Memory B cell (primary cell): Measurements from ENCODE around the gene ALDH8A1.
"Not testable (repeated sequence)": the region's sequence is repeated elsewhere in the genome, so short reads cannot be mapped to it uniquely, and the experiment has no call there.

Experiments
- ATAC-seq: fragments of 150-1000 bp; cut with Tn5 transposase; 2 replicates; pipeline ENCODE4 v1.10.0; 2021; ENCODE audit warnings: low read depth, mild to moderate bottlenecking, moderate library complexity
- DNase-seq, 2 donors: peaks; one replicate each; pipeline ENCODE4 v3.0.0; 2022; ENCODE audit warnings: low spot score in 2 of 2
- H3K27ac Mint-ChIP-seq: one replicate; pipeline ENCODE4 v1.8.0; 2022; ENCODE audit warnings: mild to moderate bottlenecking, moderate library complexity, mixed read lengths
- H3K27me3 Mint-ChIP-seq: one replicate; pipeline ENCODE4 v1.8.0; 2022; ENCODE audit warnings: mixed read lengths
- H3K36me3 Mint-ChIP-seq: one replicate; pipeline ENCODE4 v1.8.0; 2022; ENCODE audit warnings: mild to moderate bottlenecking, mixed read lengths
- H3K4me1 Mint-ChIP-seq: one replicate; pipeline ENCODE4 v1.8.0; 2022; ENCODE audit warnings: mixed read lengths
- H3K4me3 Mint-ChIP-seq: one replicate; pipeline ENCODE4 v1.8.0; 2022; ENCODE audit warnings: mild to moderate bottlenecking, moderate library complexity, mixed read lengths
- H3K9me3 Mint-ChIP-seq: one replicate; pipeline ENCODE4 v1.8.0; 2022; ENCODE audit warnings: mixed read lengths

Gene ALDH8A1

GRCh38 chr6:134911547-134911946 lies 38.4 kb downstream of the ALDH8A1 start:
- no peaks in the 10 kb centered on the region for H3K36me3 Mint-ChIP-seq
- no peaks in the 10 kb centered on the region for H3K4me1 Mint-ChIP-seq
- H3K27me3 Mint-ChIP-seq = peaks cover 10% of the 10 kb centered on the region
- H3K27ac Mint-ChIP-seq = no peak overlapping the region
- H3K4me3 Mint-ChIP-seq = no peak overlapping the region
- no peak for ATAC-seq
- DNase-seq = no peak
- no peaks in the 10 kb centered on the region for H3K9me3 Mint-ChIP-seq

GRCh38 chr6:134910593-134910935 lies 39.3 kb downstream of the ALDH8A1 start:
- H3K4me1 Mint-ChIP-seq = no peaks in the 10 kb centered on the region
- no peaks in the 10 kb centered on the region for H3K9me3 Mint-ChIP-seq
- no peak overlapping the region for H3K4me3 Mint-ChIP-seq
- no peaks in the 10 kb centered on the region for H3K36me3 Mint-ChIP-seq
- no peak for DNase-seq
- no peak overlapping the region for H3K27ac Mint-ChIP-seq
- peaks cover 4% of the 10 kb centered on the region for H3K27me3 Mint-ChIP-seq
- no peak for ATAC-seq

- H3K9me3 Mint-ChIP-seq = no peaks in the 10 kb centered on the region
- DNase-seq (no peak), ATAC-seq (no peak)
- no peak overlapping the region for H3K4me3 Mint-ChIP-seq
- no peak overlapping the region for H3K27ac Mint-ChIP-seq
- no peaks in the 10 kb centered on the region for H3K4me1 Mint-ChIP-seq
- no peaks in the 10 kb centered on the region for H3K36me3 Mint-ChIP-seq
- H3K27me3 Mint-ChIP-seq = peaks cover 3% of the 10 kb centered on the region
These were observed 40.0 kb downstream of the ALDH8A1 start for GRCh38 chr6:134909701-134910592.

- H3K4me3 Mint-ChIP-seq = no peak overlapping the region
- DNase-seq (no peak), ATAC-seq (no peak)
- H3K4me1 Mint-ChIP-seq = no peaks in the 10 kb centered on the region
- no peaks in the 10 kb centered on the region for H3K9me3 Mint-ChIP-seq
- H3K36me3 Mint-ChIP-seq = no peaks in the 10 kb centered on the region
- no peak overlapping the region for H3K27ac Mint-ChIP-seq
- H3K27me3 Mint-ChIP-seq = peaks cover 3% of the 10 kb centered on the region
These were observed 40.9 kb downstream of the ALDH8A1 start for GRCh38 chr6:134908906-134909516.

- ATAC-seq, H3K27me3 Mint-ChIP-seq, H3K27ac Mint-ChIP-seq, H3K36me3 Mint-ChIP-seq, H3K4me3 Mint-ChIP-seq, DNase-seq, H3K9me3 Mint-ChIP-seq, H3K4me1 Mint-ChIP-seq: not testable (repeated sequence)
These were observed 45.2 kb downstream of the ALDH8A1 start for GRCh38 chr6:134904731-134905130.

- no peak for ATAC-seq
- no peak for DNase-seq
- no peaks in the 10 kb centered on the region for H3K36me3 Mint-ChIP-seq
These were observed 46.5 kb downstream of the ALDH8A1 start for GRCh38 chr6:134903448-134903847.

GRCh38 chr6:134902936-134903335 lies 47.0 kb downstream of the ALDH8A1 start:
- no peaks in the 10 kb centered on the region for H3K9me3 Mint-ChIP-seq
- no peak overlapping the region for H3K27ac Mint-ChIP-seq
- no peaks in the 10 kb centered on the region for H3K27me3 Mint-ChIP-seq
- DNase-seq (no peak), ATAC-seq (no peak)
- H3K4me3 Mint-ChIP-seq = no peak overlapping the region
- H3K36me3 Mint-ChIP-seq = no peaks in the 10 kb centered on the region
- no peaks in the 10 kb centered on the region for H3K4me1 Mint-ChIP-seq

More at GRCh38 chr6:134903448-134903847, 46.5 kb downstream of the ALDH8A1 start:
- Mint-ChIP-seq H3K4me3 (no peak overlapping the region), H3K9me3 (no peaks in the 10 kb centered on the region), H3K27ac (no peak overlapping the region), H3K27me3 (no peaks in the 10 kb centered on the region), H3K4me1 (no peaks in the 10 kb centered on the region)

GRCh38 chr6:134902074-134902861 lies 47.6 kb downstream of the ALDH8A1 start:
- Mint-ChIP-seq H3K4me3 (no peak overlapping the region), H3K4me1 (no peaks in the 10 kb centered on the region), H3K27me3 (no peaks in the 10 kb centered on the region), H3K36me3 (no peaks in the 10 kb centered on the region), H3K27ac (no peak overlapping the region), H3K9me3 (no peaks in the 10 kb centered on the region)
- ATAC-seq (no peak), DNase-seq (no peak)

GRCh38 chr6:134898575-134898974 lies 51.3 kb downstream of the ALDH8A1 start:
- no peak overlapping the region for H3K4me3 Mint-ChIP-seq
- DNase-seq (no peak), ATAC-seq (no peak)
- no peaks in the 10 kb centered on the region for H3K36me3 Mint-ChIP-seq
- H3K27ac Mint-ChIP-seq = no peak overlapping the region
- no peaks in the 10 kb centered on the region for H3K4me1 Mint-ChIP-seq
- H3K27me3 Mint-ChIP-seq = peaks cover 5% of the 10 kb centered on the region
- no peaks in the 10 kb centered on the region for H3K9me3 Mint-ChIP-seq

- H3K4me1 Mint-ChIP-seq, DNase-seq, H3K36me3 Mint-ChIP-seq, H3K9me3 Mint-ChIP-seq, H3K27ac Mint-ChIP-seq, H3K27me3 Mint-ChIP-seq, ATAC-seq, H3K4me3 Mint-ChIP-seq: not testable (repeated sequence)
These were observed 51.7 kb downstream of the ALDH8A1 start for GRCh38 chr6:134898166-134898565.

GRCh38 chr6:134896910-134897309 lies 53.0 kb downstream of the ALDH8A1 start:
- no peak for ATAC-seq
- Mint-ChIP-seq H3K4me3 (no peak overlapping the region), H3K9me3 (no peaks in the 10 kb centered on the region)

GRCh38 chr6:134894800-134895199 lies 55.1 kb downstream of the ALDH8A1 start:
- no peak overlapping the region for H3K27ac Mint-ChIP-seq
- no peaks in the 10 kb centered on the region for H3K36me3 Mint-ChIP-seq
- no peak overlapping the region for H3K4me3 Mint-ChIP-seq
- no peaks in the 10 kb centered on the region for H3K9me3 Mint-ChIP-seq
- peaks cover 10% of the 10 kb centered on the region for H3K27me3 Mint-ChIP-seq
- no peak for DNase-seq
- ATAC-seq = no peak
- no peaks in the 10 kb centered on the region for H3K4me1 Mint-ChIP-seq

More at GRCh38 chr6:134896910-134897309, 53.0 kb downstream of the ALDH8A1 start:
- H3K27me3 Mint-ChIP-seq = peaks cover 8% of the 10 kb centered on the region
- H3K36me3 Mint-ChIP-seq = no peaks in the 10 kb centered on the region
- no peak for DNase-seq
- no peaks in the 10 kb centered on the region for H3K4me1 Mint-ChIP-seq
- no peak overlapping the region for H3K27ac Mint-ChIP-seq

- H3K9me3 Mint-ChIP-seq = no peaks in the 10 kb centered on the region
- no peaks in the 10 kb centered on the region for H3K4me1 Mint-ChIP-seq
- no peak overlapping the region for H3K4me3 Mint-ChIP-seq
- DNase-seq (no peak), ATAC-seq (no peak)
- H3K27me3 Mint-ChIP-seq = peaks cover 16% of the 10 kb centered on the region
- no peaks in the 10 kb centered on the region for H3K36me3 Mint-ChIP-seq
- no peak overlapping the region for H3K27ac Mint-ChIP-seq
These were observed 57.5 kb downstream of the ALDH8A1 start for GRCh38 chr6:134892362-134892761.

- Mint-ChIP-seq H3K27me3 (peaks cover 20% of the 10 kb centered on the region), H3K27ac (no peak overlapping the region), H3K4me3 (no peak overlapping the region), H3K9me3 (no peaks in the 10 kb centered on the region), H3K36me3 (no peaks in the 10 kb centered on the region), H3K4me1 (no peaks in the 10 kb centered on the region)
- no peak for ATAC-seq
- no peak for DNase-seq
These were observed 58.3 kb downstream of the ALDH8A1 start for GRCh38 chr6:134891633-134892032.
